Globus pallidus (tissue), 1 donor: Measurements from ENCODE around the gene IQUB.
"Not testable (repeated sequence)": the region's sequence is repeated elsewhere in the genome, so short reads cannot be mapped to it uniquely, and the experiment has no call there.

Source experiments
- DNase-seq: peaks from one replicate; pipeline ENCODE4 v3.0.0-alpha.2; 2015; ENCODE audit warnings: low spot score

The IQUB gene

DNA sequence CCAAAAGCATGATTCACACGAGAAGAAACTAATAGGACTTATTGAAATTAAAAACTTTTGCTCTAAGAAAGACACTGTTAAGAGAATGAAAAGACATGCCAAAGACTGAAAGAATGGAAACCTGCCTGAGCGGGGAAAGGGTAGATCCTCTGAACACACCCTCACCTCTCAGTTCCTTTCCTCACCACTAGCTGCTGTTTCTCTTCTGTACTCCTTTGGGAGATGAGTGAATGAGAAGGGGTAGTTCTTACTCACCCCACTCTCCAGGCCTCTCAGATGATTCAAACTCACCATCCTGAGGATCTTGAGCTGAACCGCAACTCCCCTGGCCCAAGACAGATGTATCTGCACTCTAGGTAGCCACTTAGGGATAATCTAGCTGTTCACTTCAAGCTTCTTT is 41.9 kb downstream of the IQUB start:
- DNase-seq = no peak

DNA sequence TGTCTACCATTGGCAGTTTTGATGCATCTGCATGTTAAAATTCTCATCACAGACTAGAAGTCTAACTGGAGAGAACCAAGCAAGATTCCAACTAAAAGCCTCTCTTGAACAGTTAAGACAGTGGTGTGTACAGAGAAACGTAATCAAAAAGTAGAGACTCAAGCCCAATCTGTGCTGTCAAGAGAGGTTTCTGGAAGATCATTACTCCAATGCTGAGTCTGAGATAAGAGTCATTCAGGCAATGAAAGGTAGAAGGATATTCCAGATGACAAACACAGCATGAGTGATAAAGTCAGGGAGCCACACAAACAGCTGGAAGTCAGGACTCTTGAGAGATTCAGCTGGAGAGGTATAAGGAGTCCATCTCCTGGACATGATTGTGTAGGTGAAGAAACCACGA is 48.7 kb downstream of the IQUB start:
- no peak for DNase-seq

GRCh38 chr7:123485187-123485586 is 49.2 kb downstream of the IQUB start:
- DNase-seq = no peak

DNA sequence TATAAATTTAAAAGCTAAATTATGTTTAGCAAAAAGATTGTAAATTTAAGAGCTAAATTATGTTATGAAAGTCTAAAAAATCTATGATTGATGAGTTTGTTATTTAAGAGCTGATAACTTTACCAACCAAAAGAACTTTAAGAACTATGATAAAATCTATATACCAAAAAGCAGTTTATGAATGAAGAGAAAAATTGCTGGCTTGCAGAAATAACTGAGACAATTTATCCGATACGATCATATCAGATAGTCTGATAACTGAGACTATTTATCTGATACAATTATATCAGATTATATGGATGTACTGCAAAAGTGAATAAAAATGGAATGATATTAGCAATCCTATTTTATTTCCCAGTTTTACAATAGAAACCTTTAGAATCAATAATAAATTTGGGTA is 50.2 kb downstream of the IQUB start:
- no peak for DNase-seq

GRCh38 chr7:123480107-123480506 is 54.3 kb downstream of the IQUB start:
- DNase-seq = no peak

DNA sequence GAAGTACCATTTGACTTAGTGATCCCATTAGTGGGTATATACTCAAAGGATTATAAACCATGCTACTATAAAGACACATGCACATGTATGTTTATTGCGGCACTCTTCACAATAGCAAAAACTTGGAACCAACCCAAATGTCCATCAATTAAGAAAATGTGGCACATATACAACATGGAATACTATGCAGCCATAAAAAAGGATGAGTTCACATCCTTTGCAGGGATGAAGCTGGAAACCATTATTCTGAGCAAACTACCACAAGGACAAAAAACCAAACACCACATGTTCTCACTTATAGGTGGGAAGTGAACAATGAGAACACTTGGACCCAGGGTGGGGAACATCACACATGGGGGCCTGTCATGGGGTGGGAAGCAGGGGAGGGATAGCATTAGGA is 56.3 kb downstream of the IQUB start:
- not testable (repeated sequence) for DNase-seq

- no peak for DNase-seq
Observed at GRCh38 chr7:123472750-123473445, 61.5 kb downstream of the IQUB start.

DNA sequence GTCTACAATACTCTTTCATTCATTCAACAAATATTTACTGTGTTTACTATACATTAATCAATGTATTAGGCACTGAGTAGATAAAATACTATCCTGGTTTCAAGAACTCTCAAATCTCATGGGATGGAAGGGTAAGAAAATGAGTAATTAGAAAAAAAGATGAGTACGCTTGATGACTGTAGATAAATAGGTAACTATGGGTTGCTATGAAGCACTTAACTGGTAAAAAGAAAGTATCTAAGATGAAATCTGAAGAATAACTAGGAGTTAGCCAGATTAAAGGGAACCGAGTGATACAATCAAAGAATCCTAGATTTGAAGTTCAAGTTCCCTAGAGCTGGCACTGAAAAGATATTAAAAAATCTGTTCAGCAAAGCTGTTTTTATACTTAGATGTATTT is 62.1 kb downstream of the IQUB start:
- no peak for DNase-seq

DNA sequence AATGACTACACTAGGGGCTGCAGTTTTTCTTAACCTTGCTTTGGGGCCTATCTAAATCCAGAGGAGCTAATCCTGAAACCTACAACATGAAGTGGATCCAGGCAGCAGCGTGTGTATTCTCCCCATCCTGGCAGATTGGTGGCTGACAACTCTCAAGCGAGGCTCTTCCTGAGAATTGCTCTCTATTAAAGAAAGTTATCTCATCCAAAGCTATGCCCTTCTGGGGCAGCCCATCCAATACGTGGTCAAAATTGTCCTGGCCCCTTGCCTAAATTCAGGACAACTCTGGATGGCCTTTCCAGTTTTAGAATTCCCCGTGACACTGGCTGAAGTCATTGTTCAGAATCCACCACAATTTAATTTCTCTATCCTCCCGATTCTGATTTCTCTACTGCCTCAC is 66.1 kb downstream of the IQUB start:
- no peak for DNase-seq

GRCh38 chr7:123463890-123464289 is 70.5 kb downstream of the IQUB start:
- DNase-seq = no peak

DNA sequence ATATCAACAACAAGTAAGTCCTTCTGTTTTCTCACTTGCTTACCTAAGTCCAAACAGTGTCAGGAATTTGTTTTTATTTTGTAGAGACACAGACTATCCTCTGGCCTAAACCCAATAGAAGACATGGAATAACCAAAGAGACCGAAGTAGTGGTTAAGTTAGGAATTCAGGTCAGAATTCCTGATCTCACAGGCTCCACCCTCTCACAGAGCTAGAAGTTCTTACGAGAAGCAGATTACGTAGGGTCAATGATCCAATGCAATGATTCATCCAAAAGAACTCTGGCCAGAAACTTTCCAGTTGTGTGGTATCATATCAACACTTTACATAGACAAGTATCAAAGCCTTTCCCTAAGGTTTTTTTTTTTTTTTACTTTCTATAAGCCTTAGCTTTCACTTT is 73.8 kb downstream of the IQUB start:
- DNase-seq = no peak

DNA sequence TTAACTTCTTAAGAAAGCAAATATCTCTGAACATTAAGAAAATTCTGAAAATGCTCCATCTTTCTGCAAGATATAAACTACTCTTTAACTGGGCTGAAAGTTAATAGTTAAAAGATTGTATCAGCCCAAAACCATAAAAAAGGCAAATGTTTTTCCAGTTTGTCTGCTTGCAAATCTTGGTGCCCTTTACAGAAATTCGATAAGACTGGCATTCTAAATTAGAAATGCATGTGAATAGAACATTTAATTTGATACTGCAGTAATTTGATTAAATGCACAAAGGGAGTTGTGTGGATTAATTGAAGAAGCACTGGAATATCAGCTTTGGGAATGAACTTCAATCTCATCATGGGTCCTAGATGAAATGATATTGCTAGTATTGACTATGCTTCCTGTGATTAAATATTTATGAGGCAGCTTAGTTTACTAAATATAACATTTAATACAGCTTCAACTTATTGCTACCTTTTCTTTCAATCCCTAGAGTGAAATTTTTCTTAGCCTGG is 78.4 kb downstream of the IQUB start:
- DNase-seq = no peak

- DNase-seq = no peak
Observed at GRCh38 chr7:123440101-123440548, 94.3 kb downstream of the IQUB start.

DNA sequence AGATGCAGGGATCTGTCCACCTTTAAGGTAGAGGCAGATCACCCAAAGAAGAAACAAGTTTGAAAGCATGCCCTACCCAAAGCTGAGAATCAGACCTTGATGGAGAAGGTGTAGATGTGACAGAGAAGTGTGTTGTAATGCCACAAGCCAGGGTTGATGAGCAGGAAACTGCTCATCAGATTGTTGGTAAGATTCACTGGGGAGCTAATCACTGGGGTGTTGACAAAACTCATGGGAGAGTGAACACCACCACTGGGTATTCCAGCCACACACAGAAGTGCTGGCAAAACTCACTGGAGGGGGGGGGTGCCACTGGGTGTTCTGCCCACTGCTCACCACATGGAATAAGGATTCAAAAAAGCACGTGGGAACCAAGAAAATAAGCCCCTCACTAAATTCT is 95.2 kb downstream of the IQUB start:
- DNase-seq = no peak

DNA sequence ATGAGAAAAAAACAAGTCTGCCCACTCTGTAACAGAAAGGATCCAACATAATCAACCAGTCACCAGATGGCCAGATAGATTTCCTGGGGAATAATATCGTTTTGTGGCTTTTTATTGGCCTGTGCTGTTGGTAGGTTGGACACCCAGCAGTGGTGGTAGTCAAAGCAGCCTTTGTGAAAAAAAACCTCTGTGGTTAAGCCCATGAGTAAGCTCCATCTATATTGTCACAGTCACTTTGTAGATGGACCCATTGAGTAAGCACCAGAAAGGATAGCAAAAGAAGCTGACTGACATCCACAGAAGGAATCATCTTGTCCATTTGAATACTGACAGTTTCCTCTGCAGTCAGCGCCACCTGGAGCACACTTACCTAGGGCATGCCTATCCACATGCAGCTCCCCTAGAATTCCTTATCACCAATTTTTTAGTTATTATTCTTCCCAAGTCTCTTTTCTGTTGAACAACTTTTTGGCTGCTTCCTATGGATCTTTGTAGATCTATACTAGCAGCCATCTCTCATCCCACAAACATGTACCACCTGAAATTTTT is 96.9 kb downstream of the IQUB start:
- no peak for DNase-seq

- no peak for DNase-seq
Observed at GRCh38 chr7:123435080-123435700, 99.2 kb downstream of the IQUB start.

- DNase-seq = no peak
Observed at GRCh38 chr7:123433665-123434064, 100.7 kb downstream of the IQUB start.

DNA sequence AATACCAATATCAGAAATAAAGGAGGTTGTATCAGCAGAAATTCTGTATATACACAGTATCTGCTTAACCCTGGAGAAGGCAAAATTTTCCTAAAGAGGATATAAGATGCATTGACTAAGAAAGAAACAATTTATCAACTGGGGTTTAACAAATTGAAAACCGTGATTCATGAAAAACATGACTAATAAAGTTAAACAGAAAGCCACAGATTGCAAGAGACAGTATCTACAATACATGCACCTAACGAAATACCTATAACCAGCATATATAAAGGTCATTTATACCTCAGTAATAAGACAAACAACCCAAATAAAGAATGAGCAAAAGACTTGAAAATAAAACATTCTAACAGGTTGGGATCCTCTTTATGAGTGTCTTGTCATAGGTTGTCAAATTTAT is 101.8 kb downstream of the IQUB start:
- no peak for DNase-seq

GRCh38 chr7:123431075-123431614 is 103.2 kb downstream of the IQUB start:
- DNase-seq = no peak

DNA sequence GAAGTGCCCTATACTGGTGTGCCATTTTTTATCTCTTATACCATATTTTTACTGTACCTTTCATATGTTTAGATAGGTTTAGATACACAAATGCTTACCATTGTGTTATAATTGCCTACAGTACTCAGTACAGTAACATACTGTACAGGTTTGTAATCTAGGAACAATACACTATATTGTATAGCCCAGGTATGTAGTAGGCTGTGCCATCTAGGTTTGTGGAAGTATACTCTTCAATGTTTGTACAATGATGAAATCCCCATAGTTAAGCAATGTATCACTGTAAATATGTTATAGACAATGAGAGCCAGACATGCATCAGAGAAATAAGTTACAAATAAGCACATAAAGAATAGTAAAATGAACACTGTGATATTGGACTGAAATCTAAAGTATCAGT is 109.1 kb downstream of the IQUB start:
- no peak for DNase-seq

DNA sequence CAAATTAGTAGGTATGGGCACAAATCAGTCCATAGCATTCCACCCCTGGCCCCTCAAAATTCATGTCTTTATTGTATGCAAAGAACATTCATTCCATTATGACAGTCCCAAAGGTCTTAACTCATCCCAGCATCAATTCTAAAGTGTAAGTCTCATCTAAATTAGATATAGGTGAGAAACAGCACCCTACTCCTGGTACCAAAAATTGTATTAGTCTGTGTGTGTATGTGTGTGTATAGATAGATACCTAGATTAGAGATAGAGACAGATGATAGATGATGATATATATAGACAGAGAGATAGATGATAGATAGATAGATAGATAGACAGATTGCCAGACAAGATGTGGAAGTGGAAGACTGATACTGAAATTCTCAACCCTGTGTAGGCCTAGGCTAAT is 109.9 kb downstream of the IQUB start:
- no peak for DNase-seq

- no peak for DNase-seq
Observed at GRCh38 chr7:123423622-123424021, 110.8 kb downstream of the IQUB start.

DNA sequence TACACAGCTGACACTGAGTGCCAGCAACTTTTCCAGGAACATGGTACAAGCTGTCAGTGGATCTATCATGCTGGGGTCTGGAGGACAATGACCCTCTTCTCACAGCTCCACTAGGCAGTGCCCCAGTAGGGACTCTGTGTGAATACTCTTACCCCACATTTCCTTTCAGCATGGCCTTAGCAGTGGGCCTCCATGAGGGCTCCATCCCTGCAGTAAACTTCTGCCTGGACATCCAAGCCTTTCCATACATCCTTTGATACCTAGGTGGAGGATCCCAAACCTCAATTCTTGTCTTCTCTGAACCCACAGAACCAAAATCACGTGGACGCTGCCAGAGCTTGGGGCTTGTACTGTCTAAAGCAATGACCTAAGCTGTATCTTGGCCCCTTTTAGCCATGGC is 116.8 kb downstream of the IQUB start:
- no peak for DNase-seq
